ENCODE data around the gene LRP6. TPM values are rescaled to one million over a fixed set of nuclear protein-coding genes. Genes with fewer than 3 reads are reported as not detected.
A peak's percentile ranks its signal among the peaks of the same experiment; 100 is the strongest.
"Not testable (repeated sequence)": the region's sequence is repeated elsewhere in the genome, so short reads cannot be mapped to it uniquely, and the experiment has no call there.

Gene LRP6
- total RNA-seq (39.3 and 39.5 TPM in 2 replicates), polyA plus RNA-seq (18.8 and 21.0 TPM in 2 replicates), polyA minus RNA-seq (ENCODE audit: low replicate concordance) (64.0 and 140 TPM in 2 replicates)
- 11.3 and 18.3 TPM in 2 replicates for polyA plus RNA-seq (2012)

GRCh38 chr12:12266873-12267741, at the start of gene LRP6:
Gene LRP6, minus strand, starts transcription at chr12:12267044. Its CDS starts 309 bp downstream, at chr12:12266735.
- no peaks in the 10 kb centered on the region for H4K20me1 ChIP-seq (ENCODE audit: control insufficient read depth, extremely low read depth, insufficient read depth, low read length)
- H3K27me3 ChIP-seq (ENCODE audit: control insufficient read depth, insufficient read depth, low read length) = no peaks in the 10 kb centered on the region
- peak within 1 kb of the TSS; percentile 100 for H3K27ac ChIP-seq (ENCODE audit: insufficient read depth, low read length)
- peak within 1 kb of the TSS; percentile 100 for H3K9ac ChIP-seq (ENCODE audit: insufficient read depth, low read length)
- no peak for TF ChIP-seq CTCF (conservative IDR thresholded peaks at IDR 0.05 in 1 of 2, IDR thresholded peaks at IDR 0.05 in 1 of 2; ENCODE audit: low read depth in 1 of 2, low read length in 2 of 2)
- no peak for TF ChIP-seq EZH2 (IDR thresholded peaks at IDR 0.05; ENCODE audit: low read length, missing control alignments)
- H3K36me3 ChIP-seq (ENCODE audit: control insufficient read depth, insufficient read depth, low read length) = no peaks in the 10 kb centered on the region
- H3K4me3 ChIP-seq (replicated peaks in 1 of 4; ENCODE audit: control extremely low read depth in 1 of 4, insufficient read depth in 1 of 4, low read depth in 3 of 4, low read length in 4 of 4) = peak within 1 kb of the TSS; percentile 80 to 93 (median 86)
- peak within 1 kb of the TSS; percentile 94 for H3K4me2 ChIP-seq (ENCODE audit: extremely low read depth, insufficient read depth, low read length)
- DNase-seq (ENCODE audit: low read depth in 2 of 2) = peak; percentile 96 to 97
- H3K9me3 ChIP-seq (ENCODE audit: control insufficient read depth, insufficient read depth, low read depth, low read length) = no peaks in the 10 kb centered on the region
- peak within 1 kb of the TSS; percentile 98 for H2AFZ ChIP-seq (ENCODE audit: low read length)
- peaks cover 2% of the 10 kb centered on the region for H3K4me1 ChIP-seq (ENCODE audit: control insufficient read depth, extremely low read depth, insufficient read depth, low read length)
- H3K79me2 ChIP-seq (ENCODE audit: control insufficient read depth, insufficient read depth, low read length) = peaks cover 41% of the 10 kb centered on the region

- no peak overlapping the region for H3K9ac ChIP-seq (ENCODE audit: insufficient read depth, low read length)
- no peaks in the 10 kb centered on the region for H3K4me1 ChIP-seq (ENCODE audit: control insufficient read depth, extremely low read depth, insufficient read depth, low read length)
- DNase-seq (ENCODE audit: low read depth in 2 of 2) = peak in 1 of 2 donors; percentile 7
- H4K20me1 ChIP-seq (ENCODE audit: control insufficient read depth, extremely low read depth, insufficient read depth, low read length) = no peaks in the 10 kb centered on the region
- H3K36me3 ChIP-seq (ENCODE audit: control insufficient read depth, insufficient read depth, low read length) = no peaks in the 10 kb centered on the region
- H3K4me2 ChIP-seq (ENCODE audit: extremely low read depth, insufficient read depth, low read length) = no peak overlapping the region
- H3K9me3 ChIP-seq (ENCODE audit: control insufficient read depth, insufficient read depth, low read depth, low read length) = no peaks in the 10 kb centered on the region
- H3K79me2 ChIP-seq (ENCODE audit: control insufficient read depth, insufficient read depth, low read length) = no peaks in the 10 kb centered on the region
- no peak overlapping the region for H3K4me3 ChIP-seq (replicated peaks in 1 of 4; ENCODE audit: control extremely low read depth in 1 of 4, insufficient read depth in 1 of 4, low read depth in 3 of 4, low read length in 4 of 4)
- H3K27me3 ChIP-seq (ENCODE audit: control insufficient read depth, insufficient read depth, low read length) = no peaks in the 10 kb centered on the region
- no peak overlapping the region for H2AFZ ChIP-seq (ENCODE audit: low read length)
- no peak overlapping the region for H3K27ac ChIP-seq (ENCODE audit: insufficient read depth, low read length)
- TF ChIP-seq CTCF (conservative IDR thresholded peaks at IDR 0.05 in 1 of 2, IDR thresholded peaks at IDR 0.05 in 1 of 2; ENCODE audit: low read depth in 1 of 2, low read length in 2 of 2) (no peak), EZH2 (IDR thresholded peaks at IDR 0.05; ENCODE audit: low read length, missing control alignments) (no peak)
These were observed 49.0 kb upstream of the LRP6 start for GRCh38 chr12:12315838-12316237.

GRCh38 chr12:12310695-12311094, 43.9 kb upstream of the LRP6 start:
- not testable (repeated sequence) for H3K36me3 ChIP-seq (ENCODE audit: control insufficient read depth, insufficient read depth, low read length); H3K9ac ChIP-seq (ENCODE audit: insufficient read depth, low read length); H2AFZ ChIP-seq (ENCODE audit: low read length); H3K9me3 ChIP-seq (ENCODE audit: control insufficient read depth, insufficient read depth, low read depth, low read length); DNase-seq (ENCODE audit: low read depth in 2 of 2); H3K27ac ChIP-seq (ENCODE audit: insufficient read depth, low read length); H3K4me2 ChIP-seq (ENCODE audit: extremely low read depth, insufficient read depth, low read length); H4K20me1 ChIP-seq (ENCODE audit: control insufficient read depth, extremely low read depth, insufficient read depth, low read length); H3K79me2 ChIP-seq (ENCODE audit: control insufficient read depth, insufficient read depth, low read length); H3K4me1 ChIP-seq (ENCODE audit: control insufficient read depth, extremely low read depth, insufficient read depth, low read length); H3K27me3 ChIP-seq (ENCODE audit: control insufficient read depth, insufficient read depth, low read length); H3K4me3 ChIP-seq (replicated peaks in 1 of 4; ENCODE audit: control extremely low read depth in 1 of 4, insufficient read depth in 1 of 4, low read depth in 3 of 4, low read length in 4 of 4)
